G401 (cell line): ENCODE measurements around the gene CORIN. TPM values are rescaled to one million over a fixed set of nuclear protein-coding genes. Genes with fewer than 3 reads are reported as not detected.
"Not testable (repeated sequence)": the region's sequence is repeated elsewhere in the genome, so short reads cannot be mapped to it uniquely, and the experiment has no call there.

Experiments used
- DNase-seq: peaks from one replicate; pipeline ENCODE4 v3.0.0-alpha.2; 2015; ENCODE audit warnings: low spot score
- in situ Hi-C: cut with HindIII; loops from 2 replicates; pipeline ENCODE4 v1.10.0; 2016; ENCODE audit warnings: low sequenced_read_pairs, mixed read lengths
- total RNA-seq: library from RNA; depleted of rRNA; stranded (reverse); fragments of >200 nt; shearing (Covaris generic); gene quantifications from 2 replicates; pipeline ENCODE4 v1.2.3, GENCODE V29; 2014

CORIN gene
- total RNA-seq, 1 experiment from 2014 or later, result not detected

DNA sequence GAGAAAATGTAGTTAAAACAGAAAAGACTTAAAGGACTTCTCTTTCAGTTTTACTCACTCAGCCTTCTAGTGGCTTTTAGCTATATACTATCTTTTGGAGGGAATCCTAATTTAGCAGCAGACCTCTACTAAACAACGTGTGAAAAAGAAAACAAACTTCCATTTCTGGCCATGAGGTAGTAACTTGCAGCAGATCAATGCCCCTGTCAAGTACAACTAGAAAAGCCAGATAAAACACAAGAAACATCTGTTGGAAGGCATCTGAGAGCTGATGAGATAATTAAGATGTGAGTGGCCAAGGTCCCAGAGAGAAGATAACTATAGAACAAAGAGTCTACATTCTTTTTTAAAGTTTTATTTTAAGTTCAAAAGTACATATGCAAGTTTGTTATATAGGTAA is 101.7 kb downstream of the CORIN start:
- in situ Hi-C loops, result no loop called here
- DNase-seq, result no peak

- DNase-seq, result no peak
- in situ Hi-C loops, result no loop called here
These were observed 104.3 kb downstream of the CORIN start for GRCh38 chr4:47733302-47734175.

DNA sequence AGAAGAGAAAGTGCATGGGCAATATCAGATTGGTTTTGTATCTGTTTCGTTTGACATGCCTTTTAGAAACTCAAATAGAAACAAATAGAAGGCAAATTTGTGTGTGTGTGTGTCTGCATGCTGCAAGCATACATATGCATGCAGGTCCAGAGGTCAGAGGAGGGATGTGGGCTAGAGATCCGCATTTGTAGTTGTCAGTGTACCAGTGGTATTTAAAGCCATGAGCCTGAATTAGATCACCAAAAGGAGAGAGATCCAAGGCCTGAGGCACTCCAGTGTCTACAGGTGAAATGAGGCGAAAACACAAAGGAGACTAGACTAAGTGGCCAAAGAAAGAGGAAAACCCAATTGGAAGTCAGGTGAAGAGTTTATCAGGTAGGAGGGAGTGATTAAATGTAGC is 106.7 kb downstream of the CORIN start:
- DNase-seq, result no peak
- in situ Hi-C loops, result no loop called here

DNA sequence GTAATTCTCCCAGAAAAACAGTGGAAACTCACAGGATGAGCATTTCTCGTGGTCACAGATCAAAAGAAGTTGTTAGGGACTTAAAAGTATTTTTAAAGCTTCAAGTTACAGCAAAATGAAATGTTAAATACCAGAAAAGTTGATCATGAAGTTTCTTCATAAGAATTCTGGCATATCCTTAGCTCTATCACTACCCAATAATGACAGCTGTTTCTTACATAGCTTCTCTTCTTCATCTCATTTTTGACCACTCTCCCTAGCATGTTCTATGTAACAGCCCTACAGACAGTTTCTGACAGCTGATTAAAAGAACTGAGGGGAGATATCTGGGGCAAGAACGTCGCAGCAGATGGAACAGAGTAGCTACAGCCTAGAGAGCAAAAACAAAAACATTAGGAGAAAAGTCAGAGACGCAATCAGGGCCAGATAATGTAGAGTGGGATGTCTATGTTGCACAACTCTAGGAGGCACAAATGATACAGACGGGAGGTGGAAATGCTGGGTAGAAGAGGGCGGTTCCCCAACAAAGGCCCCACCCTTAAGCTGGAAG is 108.7 kb downstream of the CORIN start:
- in situ Hi-C loops, result no loop called here
- DNase-seq, result no peak

DNA sequence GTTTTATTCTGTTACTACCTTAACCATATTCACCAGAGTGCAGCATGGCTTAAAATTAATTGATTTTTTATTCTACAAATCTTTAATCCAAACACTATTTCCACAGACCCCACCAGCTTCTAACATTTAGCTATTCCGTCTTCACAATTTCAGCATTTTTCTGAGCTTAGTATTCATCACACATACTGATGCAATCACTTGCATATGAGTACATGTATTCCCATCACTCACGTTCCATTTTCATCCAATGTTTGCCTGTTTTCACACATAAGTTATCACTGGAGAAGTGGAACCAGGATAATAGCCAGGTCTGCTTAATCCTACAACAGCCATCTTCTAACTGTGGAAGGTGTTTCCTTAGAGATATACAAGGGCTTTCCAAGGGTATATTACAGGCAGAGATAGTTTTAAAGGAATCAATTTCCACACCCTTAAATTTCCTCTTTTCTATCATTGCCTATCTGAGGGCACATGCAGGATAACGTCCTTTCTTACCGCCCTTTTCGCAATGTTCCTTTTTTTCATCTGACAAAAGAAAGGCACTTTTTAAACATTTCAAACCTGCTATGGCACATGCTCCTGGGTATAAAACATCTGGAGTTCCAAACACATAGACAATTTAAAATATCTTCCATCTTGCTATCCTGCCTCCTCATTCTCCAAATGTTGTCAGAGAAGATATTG is 115.8 kb downstream of the CORIN start:
- in situ Hi-C loops, result no loop called here
- DNase-seq, result no peak

DNA sequence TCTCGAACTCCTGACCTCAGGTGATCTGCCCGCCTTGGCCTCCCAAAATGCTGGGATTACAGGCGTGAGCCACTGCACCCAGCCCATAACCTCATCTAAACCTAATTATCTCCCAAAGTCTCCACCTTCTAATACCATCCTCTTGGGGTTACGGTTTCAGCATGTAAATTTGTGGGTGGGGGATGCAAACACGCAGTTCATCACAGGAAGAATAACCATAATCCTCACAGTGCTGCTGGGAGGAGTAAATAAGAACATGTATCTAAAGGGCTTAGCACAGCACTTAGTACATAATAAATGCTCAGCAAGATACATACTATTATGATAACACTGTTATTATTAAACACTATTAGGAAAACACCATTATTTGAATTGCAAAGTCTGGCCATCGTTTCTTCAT is 116.4 kb downstream of the CORIN start:
- in situ Hi-C loops, result no loop called here

DNA sequence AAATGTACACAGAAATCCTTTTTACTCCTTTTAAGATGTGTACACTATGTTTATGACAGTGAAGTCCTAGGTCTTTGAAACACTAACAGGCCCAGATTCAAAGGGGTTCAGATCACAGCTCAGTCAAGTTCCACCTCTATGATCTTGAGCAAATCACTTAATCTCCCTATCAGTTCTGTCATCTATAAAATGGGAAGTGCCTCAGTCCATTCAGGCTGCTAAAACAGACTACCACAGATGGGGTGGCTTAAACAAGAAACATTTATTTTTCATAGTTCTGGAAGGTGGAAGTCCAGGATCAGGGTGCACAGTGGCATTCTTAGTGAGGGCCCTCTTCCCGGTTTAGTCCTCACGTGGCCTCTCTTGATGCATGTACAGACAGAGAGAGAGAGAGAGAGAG is 117.1 kb downstream of the CORIN start:
- in situ Hi-C loops, result no loop called here
- no peak for DNase-seq

More for the DNA sequence above, 116.4 kb downstream of the CORIN start:
- no peak for DNase-seq

- in situ Hi-C loops, result no loop called here
- DNase-seq, result no peak
These were observed 118.3 kb downstream of the CORIN start for GRCh38 chr4:47719576-47719975.

DNA sequence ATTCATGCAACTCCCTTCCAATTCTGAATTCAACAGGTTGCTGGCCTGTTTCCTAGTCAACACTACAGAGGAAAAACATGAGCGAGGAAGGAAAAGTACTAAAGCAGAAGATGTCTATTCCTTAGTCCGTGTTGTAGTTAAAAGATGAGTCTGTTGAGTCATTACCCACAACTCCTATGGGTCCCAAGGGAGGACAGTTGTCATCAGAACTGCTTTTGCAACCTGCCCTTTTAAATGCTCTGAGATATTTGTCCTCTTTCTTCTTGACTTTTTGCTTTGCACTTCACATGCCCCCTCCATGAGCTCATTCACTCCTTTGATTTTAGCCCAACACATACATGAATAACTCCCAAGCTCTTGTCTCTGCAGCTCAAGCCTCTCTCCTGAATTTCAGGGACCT is 119.2 kb downstream of the CORIN start:
- no peak for DNase-seq
- in situ Hi-C loops, result no loop called here

- no peak for DNase-seq
- in situ Hi-C loops, result no loop called here
These were observed 120.7 kb downstream of the CORIN start for GRCh38 chr4:47717188-47717587.

- in situ Hi-C loops, result no loop called here
- no peak for DNase-seq
These were observed 122.0 kb downstream of the CORIN start for GRCh38 chr4:47715716-47716416.

DNA sequence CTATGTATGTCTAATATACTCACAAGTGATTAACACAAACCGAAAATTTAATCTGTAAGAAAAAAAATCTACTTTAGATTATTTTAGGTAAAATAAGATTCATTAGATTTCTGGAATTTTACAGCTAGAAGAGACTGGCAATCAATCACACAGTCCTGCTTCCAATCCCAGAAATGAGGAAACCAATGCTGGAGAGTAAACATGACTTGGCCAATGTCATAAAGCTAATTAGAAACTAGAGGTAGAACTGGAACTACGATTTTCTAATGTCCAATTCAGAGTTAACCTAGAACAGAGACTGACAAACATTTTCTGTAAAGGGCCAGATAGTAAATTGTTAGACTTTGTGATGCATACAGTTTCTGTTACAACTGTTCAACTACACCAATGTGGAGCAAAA is 123.6 kb downstream of the CORIN start:
- in situ Hi-C loops, result no loop called here
- DNase-seq, result no peak

DNA sequence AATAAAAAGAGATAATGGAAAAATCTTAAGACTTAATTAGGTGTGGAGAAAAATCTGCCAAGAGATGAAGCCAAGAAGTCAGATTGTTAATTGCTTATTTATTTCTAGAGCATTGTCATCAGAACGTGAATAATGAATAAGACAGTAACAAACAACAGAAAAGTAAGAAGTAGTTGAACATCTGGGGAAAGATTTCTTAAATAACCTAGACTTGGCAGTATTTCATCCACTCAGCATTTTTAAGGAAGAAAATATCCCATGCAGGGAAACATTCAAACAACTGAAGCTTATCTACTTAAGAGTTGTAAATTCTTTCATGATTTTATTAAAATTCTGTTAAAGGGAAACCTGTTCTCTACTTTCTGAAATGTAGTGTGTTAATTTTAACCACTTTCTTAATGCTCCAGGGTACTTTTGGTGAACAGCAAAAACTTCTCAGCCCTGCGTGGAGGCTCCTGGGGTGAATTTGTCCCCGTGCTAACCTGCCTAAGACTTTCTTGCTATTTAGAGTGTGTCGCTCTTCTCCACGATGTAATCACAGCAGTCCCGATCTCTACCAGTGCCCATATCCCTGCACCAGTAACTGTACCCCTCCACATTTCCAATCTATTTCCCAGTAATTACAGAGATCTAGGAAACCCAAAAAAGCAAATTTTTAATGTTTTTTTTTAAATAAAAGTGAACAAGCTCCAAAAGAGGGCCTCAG is 124.6 kb downstream of the CORIN start:
- in situ Hi-C loops, result no loop called here
- DNase-seq, result no peak

DNA sequence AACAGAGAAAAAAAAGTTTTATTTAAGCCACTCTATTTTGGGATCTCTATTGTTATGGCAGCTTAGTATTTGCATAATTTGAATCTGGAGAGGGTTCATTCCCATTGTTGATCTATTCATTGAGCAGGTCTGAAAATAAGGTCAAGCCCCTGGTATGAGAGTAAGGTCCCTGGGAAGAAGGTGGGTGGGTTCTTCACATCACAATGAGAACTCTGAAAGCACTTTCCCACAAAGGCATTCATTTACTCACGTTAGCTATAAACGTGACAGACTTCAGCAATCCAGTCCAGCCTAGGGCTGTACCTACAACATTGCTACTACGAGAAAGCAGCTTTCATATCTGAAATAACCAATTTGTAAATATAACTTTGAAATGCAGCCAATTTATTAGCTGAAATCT is 126.2 kb downstream of the CORIN start:
- no peak for DNase-seq
- in situ Hi-C loops, result no loop called here

GRCh38 chr4:47711183-47711582 is 126.7 kb downstream of the CORIN start:
- in situ Hi-C loops, result no loop called here
- no peak for DNase-seq

DNA sequence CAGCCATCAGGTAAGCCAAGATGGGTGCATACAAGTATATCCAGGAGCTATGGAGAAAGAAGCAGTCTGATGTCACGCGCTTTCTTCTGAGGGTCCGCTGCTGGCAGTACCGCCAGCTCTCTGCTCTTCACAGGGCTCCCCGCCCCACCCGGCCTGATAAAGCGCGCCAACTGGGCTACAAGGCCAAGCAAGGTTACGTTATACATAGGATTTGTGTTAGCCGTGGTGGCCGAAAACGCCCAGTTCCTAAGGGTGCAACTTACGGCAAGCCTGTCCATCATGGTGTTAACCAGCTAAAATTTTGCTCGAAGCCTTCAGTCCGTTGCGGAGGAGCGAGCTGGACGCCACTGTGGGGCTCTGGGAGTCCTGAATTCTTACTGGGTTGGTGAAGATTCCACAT is 131.5 kb downstream of the CORIN start:
- in situ Hi-C loops, DNase-seq: not testable (repeated sequence)

- DNase-seq, result no peak
- in situ Hi-C loops, result no loop called here
These were observed 132.4 kb downstream of the CORIN start for GRCh38 chr4:47705326-47705981.

DNA sequence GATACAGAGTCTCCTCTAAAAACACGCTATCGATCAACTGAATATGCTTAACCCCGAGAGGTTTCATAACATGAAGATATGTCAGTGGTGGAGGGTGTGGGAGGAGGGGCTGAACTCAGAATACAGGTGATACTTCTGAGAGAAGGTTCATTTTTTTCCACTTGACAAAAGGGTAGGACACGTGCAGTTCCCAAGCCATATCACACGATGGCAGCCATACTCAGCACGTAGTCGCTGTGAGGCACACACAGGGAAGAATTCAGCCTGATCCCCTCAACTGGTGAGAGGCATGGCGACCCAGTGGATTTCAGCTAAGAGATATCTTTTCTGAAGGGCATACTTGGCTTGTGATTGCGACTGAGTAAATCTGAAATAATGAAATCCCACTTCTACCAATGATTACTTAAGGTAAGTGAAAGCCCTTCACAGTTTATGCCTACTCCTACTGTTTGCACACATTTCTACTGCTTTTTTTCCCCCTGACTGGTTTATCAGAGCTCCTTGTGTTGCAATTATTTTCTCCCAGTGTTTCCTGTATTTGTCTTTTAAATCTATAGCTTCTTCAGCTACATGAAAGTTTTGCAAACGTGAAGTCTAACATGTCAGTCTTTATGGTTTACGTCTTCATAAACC is 133.1 kb downstream of the CORIN start:
- DNase-seq, result peak; percentile 17

More for the DNA sequence above, 133.1 kb downstream of the CORIN start:
- in situ Hi-C loops, result no loop called here
